ENCODE measurements around the gene DNASE1L3.

GRCh38 chr3:58209933-58210332, 839 bp downstream of the DNASE1L3 start:
- no peak for TF ChIP-seq EZH2 (IDR thresholded peaks at IDR 0.05; ENCODE audit: low read length, missing control alignments)
- no peak for TF ChIP-seq CTCF (conservative IDR thresholded peaks at IDR 0.05 in 1 of 2, IDR thresholded peaks at IDR 0.05 in 1 of 2; ENCODE audit: low read depth in 1 of 2, low read length in 2 of 2)

Data from fibroblast of lung (primary cell).